ENCODE measurements around the gene SPINDOC.
"Not testable (repeated sequence)": the region's sequence is repeated elsewhere in the genome, so short reads cannot be mapped to it uniquely, and the experiment has no call there.

SPINDOC gene

GRCh38 chr11:63853476-63853875, 40.2 kb downstream of the SPINDOC start:
- H3K4me3 ChIP-seq (ENCODE audit: low read depth, low read length), result no peak overlapping the region

DNA sequence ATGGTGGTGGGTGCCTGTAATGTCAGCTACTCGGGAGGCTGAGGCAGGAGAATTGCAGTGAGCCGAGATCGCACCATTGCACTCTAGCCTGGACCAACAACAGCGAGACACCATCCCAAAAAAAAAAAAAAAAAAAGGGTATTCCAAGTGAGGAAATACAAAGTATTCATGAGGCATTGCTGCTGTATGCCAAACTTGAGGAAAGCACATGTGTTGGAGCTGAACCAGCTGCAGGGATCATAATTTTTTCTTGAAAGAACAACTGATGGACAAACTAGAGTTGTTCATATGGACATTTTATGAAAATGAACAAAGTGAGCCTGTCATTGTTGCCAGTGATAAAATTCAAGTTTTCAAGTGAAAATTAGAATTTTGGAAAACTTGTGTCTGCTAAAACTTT, 41.4 kb downstream of the SPINDOC start:
- H3K4me3 ChIP-seq (ENCODE audit: low read depth, low read length), result no peak overlapping the region

- no peak overlapping the region for H3K4me3 ChIP-seq (ENCODE audit: low read depth, low read length)
These were observed 42.7 kb downstream of the SPINDOC start for GRCh38 chr11:63855975-63856374.

- H3K4me3 ChIP-seq (ENCODE audit: low read depth, low read length), result no peak overlapping the region
These were observed 45.6 kb downstream of the SPINDOC start for GRCh38 chr11:63858628-63859550.

DNA sequence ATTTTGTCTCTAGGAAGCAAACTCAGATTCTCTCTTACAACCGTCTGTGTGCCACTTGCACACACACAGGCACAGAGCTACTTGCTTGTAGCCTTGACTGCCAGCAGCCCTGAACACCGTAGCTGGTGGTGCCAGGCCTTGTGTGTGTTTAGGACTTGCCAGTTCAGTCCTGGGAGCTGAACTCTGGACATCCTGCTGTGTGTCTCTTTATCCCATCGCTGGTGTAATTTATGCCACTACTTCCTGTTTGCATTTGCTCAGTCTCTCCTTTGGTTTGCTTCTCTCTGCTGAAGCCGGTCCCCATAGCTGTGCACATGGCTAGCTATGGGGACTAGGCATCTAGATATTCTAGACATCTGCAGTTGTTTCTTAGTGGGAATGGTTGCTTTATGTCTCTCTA, 49.7 kb downstream of the SPINDOC start:
- H3K4me3 ChIP-seq (ENCODE audit: low read depth, low read length), result no peak overlapping the region

DNA sequence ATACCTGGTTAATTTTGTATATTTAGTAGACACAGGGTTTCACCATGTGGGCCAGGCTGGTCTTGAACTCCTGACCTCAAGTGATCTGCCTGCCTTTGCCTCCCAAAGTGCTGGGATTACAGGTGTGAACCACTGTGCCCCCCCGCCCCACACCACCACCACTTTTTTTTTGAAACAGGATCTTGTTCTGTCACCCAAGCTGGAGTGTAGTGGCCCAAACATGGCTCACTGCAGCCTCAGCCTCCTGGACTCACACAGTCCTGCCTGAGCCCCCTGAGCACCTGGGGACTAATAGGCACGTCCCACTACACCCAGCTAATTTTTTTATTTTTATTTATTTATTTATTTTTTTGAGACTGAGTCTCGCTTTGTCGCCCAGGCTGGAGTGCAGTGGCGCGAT, 50.4 kb downstream of the SPINDOC start:
- not testable (repeated sequence) for H3K4me3 ChIP-seq (ENCODE audit: low read depth, low read length)

DNA sequence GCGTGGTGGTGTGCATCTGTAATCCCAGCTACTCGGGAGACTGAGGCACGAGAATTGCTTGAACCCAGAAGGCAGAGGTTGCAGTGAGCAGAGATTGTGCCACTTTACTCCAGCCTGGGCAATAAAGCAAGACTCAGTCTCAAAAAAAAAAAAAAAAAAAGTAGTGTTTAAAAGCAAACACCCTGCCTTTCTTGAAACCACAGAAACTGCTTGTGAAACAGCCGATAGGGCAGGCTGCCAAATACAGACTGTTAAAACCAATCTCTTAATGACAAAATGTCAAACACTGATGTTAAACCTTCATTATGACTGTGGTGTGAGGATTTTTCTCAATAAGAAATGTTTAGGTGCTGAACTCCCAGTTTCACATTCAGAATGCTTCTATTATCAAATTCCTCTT, 53.0 kb downstream of the SPINDOC start:
- no peak overlapping the region for H3K4me3 ChIP-seq (ENCODE audit: low read depth, low read length)

DNA sequence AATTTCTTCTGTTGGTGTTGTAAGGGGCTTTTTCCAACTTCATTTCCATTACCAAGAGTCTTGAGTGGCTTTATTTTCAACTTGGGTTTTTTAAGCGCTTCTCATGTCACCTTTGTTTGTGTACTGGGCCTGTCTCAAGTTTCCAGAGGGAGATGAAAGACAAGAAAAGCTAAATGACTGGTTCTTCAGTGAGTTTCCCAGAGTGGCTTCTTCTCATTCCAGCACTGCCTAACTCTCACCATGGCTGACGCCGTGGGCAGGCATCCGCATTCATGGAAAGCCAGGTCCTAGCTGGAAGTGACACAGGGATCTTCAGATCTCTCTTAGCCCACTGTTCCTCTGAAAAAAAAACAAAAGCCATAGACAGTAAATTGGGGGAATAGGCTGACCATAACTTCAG, 54.3 kb downstream of the SPINDOC start:
- no peak overlapping the region for H3K4me3 ChIP-seq (ENCODE audit: low read depth, low read length)

DNA sequence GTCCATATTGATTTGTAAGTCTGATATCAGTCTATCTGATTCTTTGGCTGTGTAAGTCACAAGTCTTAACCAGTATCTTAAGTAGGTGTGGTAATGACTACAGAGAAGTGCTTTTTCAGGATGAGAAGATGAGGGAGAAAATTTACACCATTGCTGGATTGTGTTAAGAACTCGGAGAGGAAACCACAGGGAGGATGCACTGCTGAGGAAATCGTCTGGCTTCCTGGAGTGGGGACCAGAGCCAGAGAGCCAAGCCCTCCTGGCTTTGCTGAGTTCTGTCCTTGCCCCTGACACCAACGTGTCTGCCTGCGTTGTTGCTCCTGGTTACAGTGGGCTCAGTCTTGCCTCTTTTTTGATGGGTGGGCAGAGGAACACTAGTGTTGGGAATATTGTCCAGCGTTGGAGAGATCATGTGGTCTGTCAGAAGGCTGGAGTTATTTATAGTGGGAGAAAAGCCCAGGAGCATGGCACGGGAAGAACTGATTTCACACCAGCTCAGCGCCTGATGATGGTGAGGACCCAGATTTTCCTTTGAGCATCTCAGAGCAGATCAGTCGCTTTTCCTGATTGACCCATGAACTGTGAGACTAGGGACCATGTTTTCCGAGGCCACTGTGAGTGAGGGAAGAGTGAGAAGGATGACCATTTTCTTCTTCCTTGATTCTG, 55.3 kb downstream of the SPINDOC start:
- no peak overlapping the region for H3K4me3 ChIP-seq (ENCODE audit: low read depth, low read length)

DNA sequence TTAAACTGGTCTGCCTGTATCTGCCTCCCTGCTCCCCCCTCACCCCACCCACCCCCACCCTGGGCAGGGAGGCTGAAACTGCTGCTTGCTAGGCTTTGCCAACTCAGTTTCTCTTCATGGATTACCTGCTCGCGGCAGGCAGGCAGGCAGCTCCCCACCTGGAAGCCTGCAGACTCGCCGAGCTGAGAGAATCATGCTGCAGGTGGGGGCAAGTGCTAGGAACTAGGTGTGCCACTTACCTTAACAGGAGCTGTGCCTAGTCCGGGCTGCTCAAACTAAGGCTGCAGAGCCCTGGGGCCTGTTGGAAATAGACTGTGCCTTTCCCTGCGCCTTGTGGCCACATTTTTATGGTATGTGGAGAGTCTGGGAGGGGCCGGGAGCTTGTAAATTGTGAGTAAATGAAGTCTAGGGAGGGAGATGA, 55.9 kb downstream of the SPINDOC start:
- H3K4me3 ChIP-seq (ENCODE audit: low read depth, low read length), result no peak overlapping the region

DNA sequence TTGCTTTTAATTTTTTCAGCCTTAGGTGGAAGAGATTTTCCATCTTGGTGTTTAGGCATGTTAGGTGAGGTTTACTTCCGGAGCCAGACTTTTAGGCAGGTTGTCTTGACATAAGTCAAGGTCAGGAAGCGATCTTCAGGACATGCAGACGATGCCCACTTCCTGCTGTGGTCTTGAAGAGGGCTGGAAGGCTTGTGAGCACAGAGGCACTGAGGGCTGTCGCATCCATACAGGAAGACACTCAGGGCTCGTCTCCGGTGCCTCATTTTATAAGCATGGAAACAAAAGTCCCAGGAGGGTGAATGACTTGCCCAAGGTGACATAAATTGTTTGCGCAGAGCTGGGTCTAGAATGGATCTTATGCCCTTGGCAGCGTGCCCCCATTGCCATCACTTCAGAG, 56.4 kb downstream of the SPINDOC start:
- no peak overlapping the region for H3K4me3 ChIP-seq (ENCODE audit: low read depth, low read length)

DNA sequence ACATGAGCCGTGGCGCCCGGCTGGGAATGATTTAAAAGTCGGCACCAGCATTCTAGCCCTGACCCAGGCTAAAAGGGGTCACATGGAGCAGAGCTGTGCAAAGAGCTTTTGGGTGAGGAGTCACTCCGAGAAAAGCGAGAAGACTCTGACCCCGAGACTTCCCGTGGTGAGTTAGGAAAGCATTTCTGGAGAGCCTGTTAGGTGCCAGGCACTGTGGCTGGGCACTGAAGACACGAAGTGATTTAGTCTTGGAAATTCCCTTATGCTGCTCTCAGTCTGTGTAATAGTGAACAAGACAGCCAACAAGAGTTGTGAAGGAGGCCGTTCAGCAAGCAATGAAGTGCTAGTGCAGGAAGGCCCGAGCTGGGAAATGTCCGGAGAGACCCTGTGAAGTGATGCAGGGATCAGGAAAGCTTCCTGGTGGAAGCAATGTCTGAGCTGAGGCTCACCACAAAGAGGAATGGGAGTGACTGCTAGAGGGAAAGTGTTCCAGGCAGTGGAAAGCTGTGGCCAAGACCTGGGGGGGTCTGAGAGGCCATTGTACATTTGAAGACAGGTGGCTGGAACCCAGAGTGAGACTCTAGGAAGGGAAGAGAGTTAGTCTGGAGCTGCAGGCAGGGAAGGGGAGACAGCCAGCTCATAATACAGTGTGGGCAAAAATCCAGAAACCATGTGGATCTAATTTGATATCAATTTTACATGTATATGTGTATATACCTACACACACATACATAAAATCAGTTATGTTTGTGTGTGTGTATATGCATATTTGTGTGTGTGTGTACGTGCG, 57.3 kb downstream of the SPINDOC start:
- H3K4me3 ChIP-seq (ENCODE audit: low read depth, low read length), result no peak overlapping the region

- H3K4me3 ChIP-seq (ENCODE audit: low read depth, low read length), result no peak overlapping the region
These were observed 58.9 kb downstream of the SPINDOC start for GRCh38 chr11:63871962-63872799.

DNA sequence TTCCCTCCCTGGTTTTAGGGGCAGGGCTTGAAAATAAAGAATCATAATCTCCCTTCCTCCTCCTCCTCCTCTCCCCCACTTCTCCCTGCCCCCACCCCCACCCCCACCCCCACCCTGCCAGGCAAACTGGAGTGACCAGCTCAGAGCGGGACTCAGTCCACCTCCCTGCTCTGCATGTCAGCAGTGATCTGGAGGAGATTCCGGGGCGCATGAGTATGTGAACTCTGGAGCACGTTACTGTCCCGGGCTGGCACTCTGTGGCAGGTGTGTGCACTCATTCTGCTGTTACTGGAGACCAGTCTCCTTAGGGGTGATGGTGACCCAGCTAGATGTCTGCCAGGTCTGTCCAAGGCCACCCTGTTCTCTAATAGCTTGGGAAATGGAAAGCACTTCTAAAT, 59.5 kb downstream of the SPINDOC start:
- no peak overlapping the region for H3K4me3 ChIP-seq (ENCODE audit: low read depth, low read length)

DNA sequence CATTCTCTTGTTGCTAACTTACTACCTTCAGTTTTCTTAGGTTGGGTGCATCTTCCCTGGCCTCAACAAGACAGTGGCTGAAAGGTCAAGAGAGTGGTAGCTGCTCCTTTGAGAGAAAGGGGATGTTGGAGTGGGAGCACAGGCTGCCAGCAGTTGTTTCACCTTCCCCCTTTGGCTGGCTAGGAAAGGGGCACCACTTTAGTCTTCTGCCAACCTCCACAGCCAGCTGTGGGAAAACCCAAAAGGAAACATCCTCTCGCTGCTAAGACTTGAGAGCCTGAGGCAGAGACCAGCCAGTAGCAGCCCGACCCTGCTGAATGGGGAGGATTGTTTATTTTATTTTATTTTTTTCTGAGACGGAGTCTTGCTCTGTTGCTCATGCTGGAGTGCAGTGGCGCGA, 60.1 kb downstream of the SPINDOC start:
- H3K4me3 ChIP-seq (ENCODE audit: low read depth, low read length), result no peak overlapping the region

- H3K4me3 ChIP-seq (ENCODE audit: low read depth, low read length), result no peak overlapping the region
These were observed 61.3 kb downstream of the SPINDOC start for GRCh38 chr11:63874511-63874910.

DNA sequence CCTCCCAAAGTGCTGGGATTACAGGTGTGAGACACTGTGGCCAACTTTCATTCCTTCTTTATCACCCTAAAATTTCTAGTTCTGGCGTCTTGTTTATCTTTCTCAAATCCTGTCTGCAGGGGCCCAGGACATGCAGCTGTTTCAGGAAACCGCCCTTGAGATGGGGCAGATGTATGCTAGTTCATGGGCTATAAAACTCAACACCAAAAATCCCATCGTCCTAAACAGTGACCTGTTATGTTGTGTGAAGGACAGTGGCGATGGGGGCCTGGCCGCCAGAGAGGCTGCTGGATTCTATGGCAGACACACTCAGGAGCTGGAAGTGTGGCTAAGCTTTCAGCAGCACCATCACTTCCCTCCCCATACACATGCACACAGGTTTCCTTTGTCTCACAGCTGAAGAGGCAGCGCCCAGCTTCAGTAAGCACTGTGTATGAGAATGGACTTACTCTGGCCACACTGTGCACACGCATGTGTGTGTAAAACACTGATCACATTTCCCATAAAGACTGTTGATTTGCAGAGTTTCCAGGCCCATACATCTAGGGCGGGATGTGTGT, 62.3 kb downstream of the SPINDOC start:
- H3K4me3 ChIP-seq (ENCODE audit: low read depth, low read length), result no peak overlapping the region

GRCh38 chr11:63876616-63877015, 63.4 kb downstream of the SPINDOC start:
- no peak overlapping the region for H3K4me3 ChIP-seq (ENCODE audit: low read depth, low read length)

Data from iPS-11a (cell line).